Purkinje cell (primary cell): ENCODE measurements around the gene MAPKAPK5. TPM values are rescaled to one million over a fixed set of nuclear protein-coding genes. Genes with fewer than 3 reads are reported as not detected.

Experiments
- polyA plus RNA-seq: library from polyadenylated mRNA; unstranded; fragments of >200 nt; fragmentation: Nextera tagmentation; gene quantifications from 2 replicates; pipeline ENCODE4 v1.2.1, GENCODE V29; 2014

Gene MAPKAPK5, protein sequence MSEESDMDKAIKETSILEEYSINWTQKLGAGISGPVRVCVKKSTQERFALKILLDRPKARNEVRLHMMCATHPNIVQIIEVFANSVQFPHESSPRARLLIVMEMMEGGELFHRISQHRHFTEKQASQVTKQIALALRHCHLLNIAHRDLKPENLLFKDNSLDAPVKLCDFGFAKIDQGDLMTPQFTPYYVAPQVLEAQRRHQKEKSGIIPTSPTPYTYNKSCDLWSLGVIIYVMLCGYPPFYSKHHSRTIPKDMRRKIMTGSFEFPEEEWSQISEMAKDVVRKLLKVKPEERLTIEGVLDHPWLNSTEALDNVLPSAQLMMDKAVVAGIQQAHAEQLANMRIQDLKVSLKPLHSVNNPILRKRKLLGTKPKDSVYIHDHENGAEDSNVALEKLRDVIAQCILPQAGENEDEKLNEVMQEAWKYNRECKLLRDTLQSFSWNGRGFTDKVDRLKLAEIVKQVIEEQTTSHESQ
- 8.4 and 8.6 TPM in 2 replicates for polyA plus RNA-seq

DNA sequence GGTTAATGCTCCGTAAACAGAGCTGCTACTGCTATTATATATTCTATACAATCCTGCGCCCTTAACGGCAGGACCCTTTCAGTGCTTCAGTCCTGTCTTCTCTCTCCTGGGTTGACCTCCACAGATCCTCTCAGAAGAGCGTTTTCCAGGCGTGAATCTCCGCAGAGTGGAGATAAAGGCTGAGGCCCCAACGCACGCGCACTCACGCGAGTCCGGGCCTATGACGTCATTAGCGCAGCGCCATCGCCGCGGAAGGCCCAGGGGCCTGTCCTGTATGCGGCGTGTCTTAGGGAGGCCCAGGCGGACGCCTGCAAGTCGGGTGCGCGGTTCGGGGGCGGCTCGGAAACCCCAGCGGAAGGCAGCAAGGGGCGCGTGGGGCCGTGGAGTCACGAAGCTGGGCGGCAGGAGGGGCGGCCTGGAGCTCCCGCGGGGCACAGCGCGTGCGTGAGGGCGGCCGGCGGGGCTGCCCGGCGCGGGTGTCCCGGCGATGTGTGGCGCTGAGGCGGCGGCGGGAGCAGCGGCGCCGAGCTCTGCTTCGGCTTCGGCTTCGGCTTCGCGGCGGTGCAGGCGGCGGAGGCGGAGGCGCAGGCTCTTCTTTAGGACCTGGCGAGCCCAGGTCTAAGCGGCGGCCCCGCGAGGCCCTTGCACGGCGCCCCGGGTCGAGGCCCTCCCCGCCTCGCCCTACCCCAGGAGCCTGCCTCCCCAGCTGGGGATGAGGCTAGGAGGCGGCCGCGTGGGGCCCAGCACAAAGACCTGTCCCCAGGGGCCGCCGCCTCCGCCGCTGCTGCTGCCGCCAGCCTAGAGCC lies at the start of gene MAPKAPK5:
Gene MAPKAPK5 (plus strand): TSS at position 479 of the 806 bp plus-strand sequence. CDS start 506 bp downstream, outside the sequence.

Other genes with a start within 250 kb of the MAPKAPK5 start
- gene ATXN2, start 242.9 kb upstream of the MAPKAPK5 start, polyA plus RNA-seq: 90.1 and 94.4 TPM in 2 replicates
- 8.8 and 9.3 TPM in 2 replicates for gene BRAP, start 156.3 kb upstream of the MAPKAPK5 start, polyA plus RNA-seq
- gene ACAD10, start 156.2 kb upstream of the MAPKAPK5 start, polyA plus RNA-seq: 0.30 and 3.2 TPM in 2 replicates
- 31.5 and 43.6 TPM in 2 replicates for gene ALDH2, start 75.3 kb upstream of the MAPKAPK5 start, polyA plus RNA-seq
- 30.0 and 32.1 TPM in 2 replicates for gene TMEM116, start 170.9 kb downstream of the MAPKAPK5 start, polyA plus RNA-seq
- 132 and 177 TPM in 2 replicates for gene ERP29, start 171.2 kb downstream of the MAPKAPK5 start, polyA plus RNA-seq